Measurements from ENCODE around the gene EPS8L3.

- no peak for TF ChIP-seq POLR2AphosphoS5 (IDR thresholded peaks at IDR 0.05; ENCODE audit: low read depth, low read length)
- TF ChIP-seq SP1 (IDR thresholded peaks at IDR 0.05; ENCODE audit: low read depth), result no peak
- no peak for TF ChIP-seq CTCF (IDR thresholded peaks at IDR 0.05 in 2 of 3, conservative IDR thresholded peaks at IDR 0.05 in 1 of 3; ENCODE audit: borderline replicate concordance in 1 of 3, insufficient read depth in 1 of 3, low read depth in 2 of 3, low read length in 2 of 3)
Measured at GRCh38 chr1:109765896-109766615, 2.3 kb upstream of the EPS8L3 start.

Measured in HCT116 (cell line).